AG04450 (cell line): Measurements from ENCODE around the gene TESK2. TPM values are rescaled to one million over a fixed set of nuclear protein-coding genes. Genes with fewer than 3 reads are reported as not detected.
A peak's percentile ranks its signal among the peaks of the same experiment; 100 is the strongest.

ENCODE experiments used
- CTCF ChIA-PET: fragments of 300-600, 350-600 bp; formaldehyde crosslinking; extraction: SDS; loops from one replicate; lab custom pipeline; 2022; ENCODE audit warnings: antibody characterized with exemption, inconsistent platforms; lab: Charles Lee
- POLR2A ChIA-PET: fragments of 350-600 bp; formaldehyde crosslinking; extraction: SDS; loops from one replicate; lab custom pipeline; 2021; ENCODE audit warnings: antibody characterized with exemption, inconsistent platforms; lab: Yijun Ruan, JAX
- DNase-seq: peaks from one replicate; pipeline ENCODE4 v3.0.0-alpha.2; 2011; ENCODE audit warnings: low read depth, low spot score
- H3K27ac ChIP-seq: one replicate; pipeline ENCODE4 v1.5.1; 2012; ENCODE audit warnings: low read depth, low read length, control low read depth
- H3K27me3 ChIP-seq: one replicate; pipeline ENCODE4 v1.6.0; 2012; ENCODE audit warnings: low read length; ENCODE audit not compliant: control insufficient read depth, insufficient read depth
- H3K4me3 ChIP-seq: 2 replicates; pipeline ENCODE4 v1.5.1; 2011; ENCODE audit warnings: mild to moderate bottlenecking, low read depth, low read length, control low read depth
- H3K9me3 ChIP-seq: 2 replicates; pipeline ENCODE4 v1.5.1; 2012; ENCODE audit warnings: low read length; ENCODE audit not compliant: control insufficient read depth, insufficient read depth
- CTCF ChIP-seq: IDR thresholded peaks from 2 replicates; pipeline ENCODE4 v1.5.1; 2011; ENCODE audit warnings: low read depth, low read length, control low read depth, inconsistent platforms
- polyA plus RNA-seq: library from polyadenylated mRNA; depleted of rRNA; stranded (reverse); fragments of >200 nt; gene quantifications from 2 replicates; pipeline ENCODE4 v1.2.3, GENCODE V29; 2011

TESK2 gene
- polyA plus RNA-seq, 1 experiment = 2.6 TPM

DNA sequence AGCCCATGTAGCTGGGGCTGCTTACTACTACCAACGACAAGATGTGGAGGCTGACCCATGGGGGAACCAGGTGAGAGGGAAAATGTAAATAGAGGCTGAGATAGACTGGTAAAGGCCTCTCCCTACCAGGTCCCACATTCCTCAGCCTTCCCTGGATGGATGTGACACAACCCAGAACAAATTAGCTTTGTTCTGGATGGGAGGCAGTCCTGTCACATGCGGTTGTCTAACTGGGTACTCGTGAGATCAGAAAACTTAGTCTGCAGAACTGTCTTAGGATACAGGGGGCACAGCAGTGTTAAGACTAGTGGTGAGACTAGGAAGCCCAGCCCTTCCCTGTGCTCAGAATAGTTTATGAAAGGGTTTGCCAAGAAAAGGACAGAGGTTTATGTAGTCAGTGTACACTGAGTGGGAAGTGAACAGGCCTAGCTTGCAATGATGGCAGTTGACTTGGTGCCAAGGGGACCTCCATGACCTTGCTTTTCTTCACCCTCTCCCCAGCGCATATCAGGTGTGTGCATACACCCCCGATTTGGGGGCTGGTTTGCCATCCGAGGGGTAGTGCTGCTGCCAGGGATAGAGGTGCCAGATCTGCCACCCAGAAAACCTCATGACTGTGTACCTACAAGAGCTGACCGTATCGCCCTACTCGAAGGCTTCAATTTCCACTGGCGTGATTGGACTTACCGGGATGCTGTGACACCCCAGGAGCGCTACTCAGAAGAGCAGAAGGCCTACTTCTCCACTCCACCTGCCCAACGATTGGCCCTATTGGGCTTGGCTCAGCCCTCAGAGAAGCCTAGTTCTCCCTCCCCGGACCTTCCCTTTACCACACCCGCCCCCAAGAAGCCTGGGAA is 17.6 kb upstream of the TESK2 start:
- no peak overlapping the region for H3K4me3 ChIP-seq
- POLR2A ChIA-PET = interaction anchor here (0.6 to 4.3 kb wide), 3 partner anchors 9 to 70 kb away, joined by 3 to 27 read pairs (median 5); partner anchors contain the start of genes CCDC163, MMACHC and PRDX1
- TF ChIP-seq CTCF = peak; percentile 41
- CTCF ChIA-PET = no interaction called here
- peak overlapping the region; percentile 21 for H3K27ac ChIP-seq
- no peaks in the 10 kb centered on the region for H3K9me3 ChIP-seq
- DNase-seq = no peak
- no peaks in the 10 kb centered on the region for H3K27me3 ChIP-seq

GRCh38 chr1:45507893-45508292 is 16.9 kb upstream of the TESK2 start:
- POLR2A ChIA-PET = interaction anchor here (1.1 to 4.3 kb wide), 3 partner anchors 8 to 63 kb away, joined by 3 to 27 read pairs (median 5); partner anchors contain the start of genes CCDC163, MMACHC and PRDX1
- H3K4me3 ChIP-seq = no peak overlapping the region
- H3K27me3 ChIP-seq = no peaks in the 10 kb centered on the region
- no peaks in the 10 kb centered on the region for H3K9me3 ChIP-seq
- CTCF ChIA-PET = interaction anchor here (0.5 kb wide), 1 partner anchor 205 kb away, joined by 3 read pairs; no protein-coding TSS in a partner anchor
- TF ChIP-seq CTCF = no peak
- H3K27ac ChIP-seq = no peak overlapping the region
- no peak for DNase-seq

- POLR2A ChIA-PET = interaction anchor here (1.1 to 4.3 kb wide), 2 partner anchors 14 to 64 kb away, joined by 3 to 27 read pairs; partner anchors contain the start of gene PRDX1
- DNase-seq = no peak
- CTCF ChIA-PET = interaction anchor here (0.5 kb wide), 1 partner anchor 204 kb away, joined by 3 read pairs; no protein-coding TSS in a partner anchor
- Histone ChIP-seq H3K27me3 (no peaks in the 10 kb centered on the region), H3K27ac (no peak overlapping the region), H3K9me3 (no peaks in the 10 kb centered on the region), H3K4me3 (no peak overlapping the region)
- TF ChIP-seq CTCF = no peak
Observed at GRCh38 chr1:45507195-45507594, 16.2 kb upstream of the TESK2 start.

DNA sequence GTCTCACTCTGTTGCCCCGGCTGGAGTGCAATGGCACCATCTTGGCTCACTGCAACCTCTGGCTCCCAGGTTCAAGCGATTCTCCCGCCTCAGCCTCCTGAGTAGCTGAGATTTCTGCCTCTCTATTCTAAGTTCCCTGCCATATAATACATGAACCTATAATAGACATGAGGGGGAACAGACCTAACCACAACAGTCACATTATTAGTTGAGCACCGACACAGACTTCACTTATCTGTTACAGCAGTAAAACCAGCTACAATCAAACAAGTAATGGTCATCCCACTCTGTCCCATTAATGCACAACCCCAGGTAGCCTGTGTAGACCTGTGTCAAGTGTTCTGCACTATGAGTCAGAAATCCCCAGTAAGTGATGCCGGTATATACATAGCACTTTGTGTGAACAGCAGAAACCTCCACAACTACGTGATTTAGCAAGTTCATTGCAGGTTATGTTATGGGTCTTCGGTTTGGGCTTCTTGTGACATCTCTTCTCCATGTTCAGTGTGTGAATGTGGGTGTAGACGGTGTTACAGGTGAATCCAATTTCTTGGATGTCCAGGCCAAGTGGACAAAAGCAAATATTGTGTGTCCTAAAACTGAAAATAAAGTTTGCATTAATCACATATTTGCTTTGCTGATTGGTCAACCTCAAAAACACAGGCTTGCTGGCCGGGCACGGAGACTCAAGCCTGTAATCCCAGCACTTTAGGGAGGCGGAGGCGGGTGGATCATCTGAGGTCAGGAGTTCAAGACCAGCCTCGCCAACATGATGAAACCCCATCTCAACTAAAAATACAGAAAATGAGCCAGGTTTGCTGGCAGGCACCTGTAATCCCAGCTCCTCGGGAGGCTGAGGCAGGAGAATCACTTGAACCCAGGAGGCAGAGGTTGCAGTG is 12.7 kb upstream of the TESK2 start:
- TF ChIP-seq CTCF = no peak
- ChIA-PET POLR2A (no interaction called here), CTCF (no interaction called here)
- Histone ChIP-seq H3K27ac (no peak overlapping the region), H3K9me3 (no peaks in the 10 kb centered on the region), H3K27me3 (no peaks in the 10 kb centered on the region), H3K4me3 (no peak overlapping the region)
- no peak for DNase-seq
